Measurements from ENCODE around the gene RCSD1.
A peak's percentile ranks its signal among the peaks of the same experiment; 100 is the strongest.

Gene RCSD1

GRCh38 chr1:167587872-167588271 is 42.2 kb upstream of the RCSD1 start:
- Histone ChIP-seq H3K27ac (no peak overlapping the region), H3K36me3 (replicated peaks) (no peaks in the 10 kb centered on the region), H3K27me3 (replicated peaks) (no peaks in the 10 kb centered on the region), H3K4me3 (ENCODE audit: low read depth, low read length) (no peak overlapping the region)
- in situ Hi-C loops (cut with HindIII; ENCODE audit: low pct_ligation_motif_present, low sequenced_read_pairs) = no loop called here
- TF ChIP-seq, protein P1, sequence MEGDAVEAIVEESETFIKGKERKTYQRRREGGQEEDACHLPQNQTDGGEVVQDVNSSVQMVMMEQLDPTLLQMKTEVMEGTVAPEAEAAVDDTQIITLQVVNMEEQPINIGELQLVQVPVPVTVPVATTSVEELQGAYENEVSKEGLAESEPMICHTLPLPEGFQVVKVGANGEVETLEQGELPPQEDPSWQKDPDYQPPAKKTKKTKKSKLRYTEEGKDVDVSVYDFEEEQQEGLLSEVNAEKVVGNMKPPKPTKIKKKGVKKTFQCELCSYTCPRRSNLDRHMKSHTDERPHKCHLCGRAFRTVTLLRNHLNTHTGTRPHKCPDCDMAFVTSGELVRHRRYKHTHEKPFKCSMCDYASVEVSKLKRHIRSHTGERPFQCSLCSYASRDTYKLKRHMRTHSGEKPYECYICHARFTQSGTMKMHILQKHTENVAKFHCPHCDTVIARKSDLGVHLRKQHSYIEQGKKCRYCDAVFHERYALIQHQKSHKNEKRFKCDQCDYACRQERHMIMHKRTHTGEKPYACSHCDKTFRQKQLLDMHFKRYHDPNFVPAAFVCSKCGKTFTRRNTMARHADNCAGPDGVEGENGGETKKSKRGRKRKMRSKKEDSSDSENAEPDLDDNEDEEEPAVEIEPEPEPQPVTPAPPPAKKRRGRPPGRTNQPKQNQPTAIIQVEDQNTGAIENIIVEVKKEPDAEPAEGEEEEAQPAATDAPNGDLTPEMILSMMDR (IDR thresholded peaks at IDR 0.05; ENCODE audit: low read depth, low read length, missing control alignments) = no peak
- no peak for DNase-seq

DNA sequence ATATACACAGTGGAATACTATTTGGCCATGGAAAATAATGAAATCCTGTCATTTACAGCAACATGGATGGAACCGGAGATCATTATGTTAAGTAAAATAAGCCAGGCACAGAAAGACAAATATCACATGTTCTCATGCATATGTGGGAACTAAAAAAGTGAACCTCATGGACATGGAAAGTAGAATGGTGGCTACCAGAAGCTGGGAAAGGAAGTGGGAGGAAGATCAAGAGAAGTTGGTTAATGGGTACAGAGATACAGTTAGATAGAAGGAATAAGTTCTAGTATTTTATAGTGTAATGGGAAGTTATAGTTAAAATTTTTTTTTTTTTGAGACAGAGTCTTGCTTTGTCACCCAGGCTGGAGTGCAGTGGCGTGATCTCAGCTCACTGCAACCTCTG is 41.7 kb upstream of the RCSD1 start:
- in situ Hi-C loops (cut with HindIII; ENCODE audit: low pct_ligation_motif_present, low sequenced_read_pairs) = no loop called here
- TF ChIP-seq, protein P1 (IDR thresholded peaks at IDR 0.05; ENCODE audit: low read depth, low read length, missing control alignments) = no peak
- Histone ChIP-seq H3K36me3 (replicated peaks) (no peaks in the 10 kb centered on the region), H3K27ac (no peak overlapping the region), H3K4me3 (ENCODE audit: low read depth, low read length) (no peak overlapping the region), H3K27me3 (replicated peaks) (no peaks in the 10 kb centered on the region)
- DNase-seq = no peak

DNA sequence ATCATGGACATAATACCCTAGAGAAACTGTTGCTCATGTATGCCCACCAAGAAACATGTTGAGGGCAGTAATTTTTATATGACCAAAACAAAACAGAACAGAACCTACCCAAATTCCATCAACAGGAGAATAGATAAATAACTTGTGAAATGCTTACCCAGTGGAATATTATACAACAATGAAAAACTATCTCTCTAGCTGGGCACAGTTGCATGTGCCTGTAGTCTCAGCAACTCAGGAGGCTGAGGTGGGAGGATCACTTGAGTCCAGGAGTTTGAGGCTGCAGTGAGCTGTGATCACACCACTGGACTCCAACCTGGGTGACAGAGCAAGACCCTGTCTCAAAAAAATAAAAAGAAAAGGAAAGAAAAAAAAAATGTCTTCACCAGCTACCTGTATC is 37.6 kb upstream of the RCSD1 start:
- H3K36me3 ChIP-seq (replicated peaks) = no peaks in the 10 kb centered on the region
- H3K4me3 ChIP-seq (ENCODE audit: low read depth, low read length) = no peak overlapping the region
- no peak overlapping the region for H3K27ac ChIP-seq
- no peak for DNase-seq
- in situ Hi-C loops (cut with HindIII; ENCODE audit: low pct_ligation_motif_present, low sequenced_read_pairs) = no loop called here
- TF ChIP-seq, protein P1 (IDR thresholded peaks at IDR 0.05; ENCODE audit: low read depth, low read length, missing control alignments) = no peak
- H3K27me3 ChIP-seq (replicated peaks) = no peaks in the 10 kb centered on the region

DNA sequence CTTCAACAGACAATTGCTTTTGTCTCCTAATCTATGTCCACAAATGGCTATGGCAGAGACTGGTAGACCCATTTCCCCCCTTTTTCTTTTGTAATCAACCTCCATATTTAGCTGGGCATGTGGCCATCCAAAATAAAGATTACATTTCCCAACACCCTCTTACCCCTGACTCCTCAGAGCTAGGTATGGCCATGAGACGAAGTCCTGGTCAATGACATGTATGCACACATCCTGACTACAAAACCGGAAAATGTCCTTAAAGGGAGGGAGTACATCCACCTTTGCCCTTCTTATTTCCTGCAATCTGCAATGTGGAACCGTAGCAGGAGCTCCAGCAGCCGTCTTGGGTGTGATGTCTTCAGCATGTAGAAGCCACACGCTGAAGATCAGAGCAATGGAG is 36.2 kb upstream of the RCSD1 start:
- no peak for DNase-seq
- H3K4me3 ChIP-seq (ENCODE audit: low read depth, low read length) = no peak overlapping the region
- no peak overlapping the region for H3K27ac ChIP-seq
- H3K36me3 ChIP-seq (replicated peaks) = no peaks in the 10 kb centered on the region
- in situ Hi-C loops (cut with HindIII; ENCODE audit: low pct_ligation_motif_present, low sequenced_read_pairs) = no loop called here
- H3K27me3 ChIP-seq (replicated peaks) = no peaks in the 10 kb centered on the region
- TF ChIP-seq, protein P1 (IDR thresholded peaks at IDR 0.05; ENCODE audit: low read depth, low read length, missing control alignments) = no peak

DNA sequence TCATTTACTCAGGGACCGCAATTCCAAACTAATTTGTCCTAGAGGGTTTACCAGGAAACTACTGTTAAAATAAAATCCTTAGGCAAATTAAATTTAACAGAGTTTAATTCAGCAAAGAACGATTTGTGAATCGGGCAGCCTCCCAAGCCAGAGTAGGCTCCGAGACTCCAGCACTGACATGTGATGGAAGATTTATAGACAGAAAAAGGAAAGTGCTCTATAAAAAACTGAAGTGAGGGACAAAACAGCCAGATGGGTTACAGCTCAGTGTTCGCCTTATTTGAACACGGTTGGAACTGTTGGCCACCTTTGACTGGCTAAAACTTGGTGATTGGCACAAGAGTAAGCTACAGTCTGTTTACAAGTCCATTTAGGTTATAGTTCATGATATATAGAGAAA is 35.2 kb upstream of the RCSD1 start:
- no peak overlapping the region for H3K27ac ChIP-seq
- in situ Hi-C loops (cut with HindIII; ENCODE audit: low pct_ligation_motif_present, low sequenced_read_pairs) = no loop called here
- TF ChIP-seq, protein P1 (IDR thresholded peaks at IDR 0.05; ENCODE audit: low read depth, low read length, missing control alignments) = no peak
- H3K36me3 ChIP-seq (replicated peaks) = no peaks in the 10 kb centered on the region
- DNase-seq = no peak
- H3K4me3 ChIP-seq (ENCODE audit: low read depth, low read length) = no peak overlapping the region
- no peaks in the 10 kb centered on the region for H3K27me3 ChIP-seq (replicated peaks)

DNA sequence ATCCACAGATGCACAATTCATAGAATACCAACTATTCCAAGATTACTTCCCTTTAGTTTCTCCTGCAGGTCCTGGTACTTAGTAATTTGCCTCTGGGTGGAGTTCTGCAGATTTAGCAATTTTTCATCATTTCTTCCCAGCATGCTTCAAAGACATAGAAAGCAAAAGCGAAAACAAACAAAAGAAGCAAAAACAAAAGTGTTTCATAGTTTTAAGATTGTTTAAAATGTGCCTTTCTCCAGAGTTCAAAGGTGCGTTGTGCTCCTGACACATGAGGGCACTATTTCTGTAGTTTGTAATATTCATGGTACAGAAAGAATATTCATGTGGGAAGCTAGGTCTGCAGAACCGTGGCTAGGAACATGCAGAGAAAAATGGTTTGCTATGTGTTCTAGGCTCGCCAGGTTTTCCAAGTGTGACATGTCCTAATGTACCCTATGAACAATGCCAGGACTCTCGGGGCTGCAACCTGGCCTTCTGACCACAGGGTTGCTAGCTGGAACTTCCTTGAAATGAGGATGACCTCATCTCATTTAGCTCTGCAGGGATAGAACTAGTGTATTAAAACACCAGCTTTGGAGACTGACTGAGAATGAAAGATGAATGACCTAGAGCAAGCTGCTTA is 30.0 kb upstream of the RCSD1 start:
- Histone ChIP-seq H3K27me3 (replicated peaks) (no peaks in the 10 kb centered on the region), H3K4me3 (ENCODE audit: low read depth, low read length) (no peak overlapping the region), H3K27ac (no peak overlapping the region), H3K36me3 (replicated peaks) (no peaks in the 10 kb centered on the region)
- TF ChIP-seq, protein P1 (IDR thresholded peaks at IDR 0.05; ENCODE audit: low read depth, low read length, missing control alignments) = peak; percentile 56
- peak; percentile 27 for DNase-seq
- in situ Hi-C loops (cut with HindIII; ENCODE audit: low pct_ligation_motif_present, low sequenced_read_pairs) = no loop called here
